IPS-18a (cell line): ENCODE data around the gene MYO5C.

Experiments used
- H3K27ac ChIP-seq: one replicate; pipeline ENCODE4 v1.5.1; 2013; ENCODE audit warnings: low read length
- H3K27me3 ChIP-seq: one replicate; pipeline ENCODE4 v1.6.1; 2013; ENCODE audit warnings: mild to moderate bottlenecking, low read length; ENCODE audit not compliant: control insufficient read depth, insufficient read depth
- H3K36me3 ChIP-seq: one replicate; pipeline ENCODE4 v1.6.1; 2013; ENCODE audit warnings: low read depth, low read length; ENCODE audit not compliant: control insufficient read depth
- H3K4me1 ChIP-seq: one replicate; pipeline ENCODE4 v1.6.1; 2013; ENCODE audit warnings: low read depth, low read length; ENCODE audit not compliant: control insufficient read depth
- H3K4me3 ChIP-seq: one replicate; pipeline ENCODE4 v1.5.1; 2013; ENCODE audit warnings: low read length
- H3K9ac ChIP-seq: one replicate; pipeline ENCODE4 v1.6.1; 2013; ENCODE audit warnings: mild to moderate bottlenecking, low read length, moderate library complexity
- H3K9me3 ChIP-seq: one replicate; pipeline ENCODE4 v1.6.1; 2013; ENCODE audit warnings: low read depth, low read length; ENCODE audit not compliant: control insufficient read depth

MYO5C gene

DNA sequence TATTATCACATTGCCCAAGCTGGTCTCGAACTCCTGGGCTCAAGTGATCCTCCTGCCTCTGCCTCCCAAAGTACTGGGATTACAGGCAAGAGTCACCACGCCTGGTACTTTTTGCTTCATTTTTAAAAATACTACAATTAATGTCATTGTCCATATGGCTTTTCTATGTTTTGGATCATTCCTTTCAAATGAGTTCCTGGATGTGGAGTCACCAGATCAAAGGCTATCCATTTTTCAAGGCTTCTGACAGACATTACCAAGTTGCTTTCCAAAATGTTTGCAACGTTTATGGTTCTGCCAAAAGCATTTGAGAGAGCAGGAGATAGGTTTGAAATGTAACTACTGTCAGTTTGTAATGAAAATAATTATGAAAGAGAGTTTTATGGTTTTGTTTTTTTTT lies 148.8 kb downstream of the MYO5C start:
- Histone ChIP-seq H3K27ac (no peak overlapping the region), H3K27me3 (no peaks in the 10 kb centered on the region), H3K36me3 (peaks cover 25% of the 10 kb centered on the region), H3K4me3 (no peak overlapping the region), H3K9ac (no peak overlapping the region), H3K4me1 (no peaks in the 10 kb centered on the region), H3K9me3 (no peaks in the 10 kb centered on the region)

DNA sequence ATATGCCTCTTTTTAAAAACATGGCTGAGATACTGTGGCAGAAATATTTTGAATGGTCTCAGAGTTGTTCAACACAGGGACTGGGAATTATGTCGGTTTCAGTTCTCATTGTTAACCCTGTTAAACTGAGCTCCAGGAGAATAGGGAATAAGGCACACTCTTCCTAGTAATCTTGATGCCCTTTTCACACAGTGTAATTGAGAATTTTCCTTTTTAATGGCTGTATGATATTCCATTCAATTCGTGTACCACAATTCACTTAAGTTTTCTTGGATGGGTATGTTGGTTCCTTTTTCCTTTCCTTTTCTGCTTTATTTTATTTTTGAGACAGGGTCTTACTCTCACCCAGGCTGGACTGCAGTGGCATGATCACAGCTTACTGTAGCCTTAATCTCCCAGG lies 149.3 kb downstream of the MYO5C start:
- H3K27ac ChIP-seq, result no peak overlapping the region

DNA sequence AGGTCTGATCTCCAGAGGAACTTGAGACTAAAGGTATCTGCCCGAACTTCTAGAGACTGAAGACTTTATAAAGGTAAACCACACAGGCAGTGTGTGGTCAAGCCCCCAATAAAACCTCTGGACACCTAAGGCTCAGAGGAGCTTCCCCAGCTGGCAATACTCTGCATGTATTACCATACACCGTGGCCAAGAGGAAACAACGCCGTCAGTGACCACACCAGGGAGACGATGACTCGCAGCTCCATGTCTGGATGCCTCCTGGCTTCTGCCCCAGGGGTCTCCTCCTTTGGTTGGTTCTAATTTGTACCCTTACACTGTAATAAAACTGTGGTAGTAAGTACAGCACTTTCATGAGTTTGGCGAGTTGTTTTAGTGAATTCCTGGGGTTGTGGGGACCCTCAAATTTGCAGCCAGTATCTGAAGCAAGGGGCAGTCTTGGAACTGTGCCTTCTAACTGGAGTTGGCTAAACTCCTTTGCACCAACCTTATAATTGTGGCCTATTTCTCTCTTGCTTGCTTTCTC lies 150.9 kb downstream of the MYO5C start:
- Histone ChIP-seq H3K9ac (no peak overlapping the region), H3K4me3 (no peak overlapping the region), H3K4me1 (peaks cover 3% of the 10 kb centered on the region), H3K36me3 (peaks cover 23% of the 10 kb centered on the region), H3K9me3 (no peaks in the 10 kb centered on the region), H3K27ac (no peak overlapping the region), H3K27me3 (no peaks in the 10 kb centered on the region)

More for the DNA sequence above, 149.3 kb downstream of the MYO5C start:
- no peaks in the 10 kb centered on the region for H3K27me3 ChIP-seq
- H3K9ac ChIP-seq, result no peak overlapping the region
- no peaks in the 10 kb centered on the region for H3K4me1 ChIP-seq
- H3K36me3 ChIP-seq, result peaks cover 25% of the 10 kb centered on the region
- no peak overlapping the region for H3K4me3 ChIP-seq
- H3K9me3 ChIP-seq, result no peaks in the 10 kb centered on the region

DNA sequence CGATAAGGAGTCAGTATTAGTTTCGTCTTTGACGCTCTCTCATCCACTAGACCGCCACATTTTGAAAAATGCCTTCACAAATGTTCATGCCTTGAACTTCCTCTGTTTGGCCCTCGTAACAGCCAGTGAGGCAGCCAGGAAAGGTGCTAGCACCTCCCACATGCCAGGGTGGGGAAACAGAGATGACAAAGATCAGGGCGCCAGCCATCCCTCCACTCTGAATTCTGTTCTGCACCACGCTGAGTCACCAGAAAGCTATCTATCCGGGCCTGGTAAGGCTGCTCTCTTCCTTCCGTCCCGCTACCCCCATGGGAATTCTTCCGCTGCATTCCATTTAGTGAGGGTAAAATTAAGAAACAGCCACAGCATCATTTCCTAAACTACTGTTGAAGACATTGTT lies 151.7 kb downstream of the MYO5C start:
- Histone ChIP-seq H3K36me3 (peaks cover 14% of the 10 kb centered on the region), H3K4me3 (no peak overlapping the region), H3K4me1 (peaks cover 3% of the 10 kb centered on the region), H3K27me3 (no peaks in the 10 kb centered on the region), H3K9me3 (no peaks in the 10 kb centered on the region), H3K9ac (no peak overlapping the region), H3K27ac (no peak overlapping the region)
